K562 (cell line): Measurements from ENCODE around the gene P2RY4.

Experiments used
- ATF2 ChIP-seq: sonication (generic); formaldehyde crosslinking; IDR thresholded peaks from 2 replicates; pipeline ENCODE4 v1.8.1; 2022; ENCODE audit warnings: missing genetic modification reagents
- MTA3 ChIP-seq: fragments of 450-650 bp; formaldehyde crosslinking; IDR thresholded peaks from 2 replicates; pipeline ENCODE4 v1.6.1; 2017; ENCODE audit warnings: mild to moderate bottlenecking, borderline replicate concordance

DNA sequence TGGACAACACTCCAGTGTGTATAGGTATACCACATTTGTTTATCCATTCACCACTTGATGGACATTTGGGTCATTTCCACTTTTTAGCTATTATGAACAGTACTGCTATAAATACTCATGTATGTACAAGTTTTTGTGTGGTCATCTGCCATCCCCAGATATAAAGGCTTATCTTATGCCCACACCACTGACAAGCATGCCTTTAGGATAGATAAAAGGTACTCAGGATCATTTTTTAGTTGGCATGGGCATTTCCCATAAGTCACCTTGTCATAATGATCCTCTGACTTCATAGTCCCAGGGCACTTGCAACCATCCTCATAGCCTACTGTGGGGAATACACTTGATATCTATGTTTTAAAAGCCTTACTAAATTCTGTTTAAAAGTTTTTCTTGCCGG lies 19.3 kb downstream of the P2RY4 start:
- no peak for TF ChIP-seq ATF2 (CRISPR knock-in tag)
- TF ChIP-seq MTA3, result no peak
